GM19023 (cell line): ENCODE data around the gene FXYD3.
"Not testable (repeated sequence)": the region's sequence is repeated elsewhere in the genome, so short reads cannot be mapped to it uniquely, and the experiment has no call there.

Source experiments
- ATAC-seq: cut with Tn5 transposase; IDR thresholded peaks from one replicate; pipeline ENCODE4 v1.9.1; 2021; ENCODE audit warnings: mild to moderate bottlenecking, moderate library complexity; ENCODE audit not compliant: unreplicated experiment

FXYD3 gene

DNA sequence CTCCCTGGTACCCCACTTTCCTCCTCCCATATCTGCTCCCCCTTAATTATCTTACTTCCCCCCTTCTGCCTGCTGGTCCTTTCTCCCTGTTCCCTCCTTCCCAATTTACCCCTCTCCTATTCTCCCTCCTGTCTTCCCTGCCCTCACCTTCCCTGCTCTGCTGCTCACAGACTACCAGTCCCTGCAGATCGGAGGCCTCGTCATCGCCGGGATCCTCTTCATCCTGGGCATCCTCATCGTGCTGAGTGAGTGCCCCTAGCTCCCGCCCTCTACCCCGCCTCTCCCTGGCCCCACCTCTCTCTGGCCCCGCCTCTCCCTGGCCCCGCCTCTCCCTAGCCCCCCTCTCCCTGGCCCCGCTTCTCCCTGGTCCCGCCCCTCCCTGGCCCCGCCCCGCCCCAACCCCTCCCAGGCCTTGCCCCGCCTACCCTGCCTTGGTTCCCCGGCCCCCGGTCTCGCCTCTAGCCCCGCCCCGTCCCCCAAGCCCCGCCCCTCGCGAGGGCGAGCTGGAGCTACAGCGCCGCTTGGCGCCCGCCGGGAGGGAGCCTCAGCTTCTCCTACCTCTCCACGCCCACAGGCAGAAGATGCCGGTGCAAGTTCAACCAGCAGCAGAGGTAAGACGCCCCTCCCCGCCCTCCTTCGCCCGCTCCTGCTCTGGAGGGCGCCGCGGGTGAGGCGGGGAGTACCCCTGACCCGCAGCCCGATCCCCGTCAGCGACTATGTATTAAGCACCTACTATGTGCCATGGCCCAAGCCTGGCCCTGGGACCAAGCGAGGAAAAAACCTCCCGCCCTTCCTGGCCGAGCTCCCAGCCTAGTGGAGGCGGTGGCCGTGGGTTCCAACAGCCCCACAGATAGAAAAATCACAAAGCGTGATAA lies 25.6 kb downstream of the FXYD3 start:
- no peak for ATAC-seq

DNA sequence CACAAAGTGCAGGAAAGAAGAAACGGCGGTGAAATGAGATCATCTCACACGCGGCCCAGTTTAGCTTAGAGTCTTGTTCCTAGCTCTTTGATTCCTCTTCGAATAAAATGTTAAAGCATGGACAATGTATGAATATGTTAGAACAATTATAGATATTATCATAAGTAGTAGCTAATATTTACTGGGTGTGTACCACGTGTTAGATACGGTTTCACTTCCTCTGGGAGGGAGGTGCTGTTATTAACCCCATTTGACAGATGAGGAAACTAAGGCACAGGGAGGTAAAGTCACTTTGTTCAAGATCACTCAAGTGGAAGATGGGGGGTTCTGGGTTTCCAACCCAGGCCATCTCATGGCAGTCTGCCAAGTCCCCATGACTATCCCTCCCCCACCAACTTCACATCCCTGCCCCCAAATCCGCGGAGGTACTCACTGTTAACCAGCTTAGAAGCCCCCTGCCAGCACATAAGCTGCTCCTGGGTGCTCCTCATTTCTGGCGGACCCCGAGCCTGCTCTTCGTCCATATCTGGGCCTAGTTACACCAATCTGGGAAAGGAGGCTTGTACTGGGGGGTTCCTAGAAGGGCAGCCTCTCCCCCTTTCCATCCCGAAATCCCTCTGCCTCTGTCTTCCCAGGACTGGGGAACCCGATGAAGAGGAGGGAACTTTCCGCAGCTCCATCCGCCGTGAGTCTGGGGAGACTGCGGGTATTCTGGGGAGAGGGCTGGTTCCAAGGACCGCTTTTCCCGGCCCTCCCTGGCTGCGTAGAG lies 26.4 kb downstream of the FXYD3 start:
- ATAC-seq = no peak

DNA sequence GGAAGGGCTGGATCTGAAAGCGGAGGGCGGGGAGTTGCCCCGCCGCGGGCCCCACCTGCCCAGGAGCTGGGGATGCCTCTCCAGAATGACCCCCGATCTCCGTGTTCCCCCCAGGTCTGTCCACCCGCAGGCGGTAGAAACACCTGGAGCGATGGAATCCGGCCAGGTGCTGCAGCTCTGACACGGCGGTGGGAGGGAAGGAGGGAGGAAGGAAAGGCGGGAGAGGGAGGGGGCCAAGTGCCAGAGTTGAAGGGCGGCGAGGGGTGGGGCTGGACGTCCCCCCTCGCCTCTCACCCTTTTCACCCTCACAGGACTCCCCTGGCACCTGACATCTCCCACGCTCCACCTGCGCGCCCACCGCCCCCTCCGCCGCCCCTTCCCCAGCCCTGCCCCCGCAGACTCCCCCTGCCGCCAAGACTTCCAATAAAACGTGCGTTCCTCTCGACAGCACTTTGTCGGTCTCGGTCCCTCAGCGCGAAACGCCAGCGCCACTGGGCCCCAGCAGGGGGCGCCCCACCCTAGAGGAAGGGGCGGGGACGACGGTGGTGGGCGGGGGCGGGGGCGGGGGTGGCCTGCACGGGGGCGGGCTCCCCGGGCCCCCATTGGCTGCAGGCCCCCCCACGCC lies 27.1 kb downstream of the FXYD3 start:
- no peak for ATAC-seq

DNA sequence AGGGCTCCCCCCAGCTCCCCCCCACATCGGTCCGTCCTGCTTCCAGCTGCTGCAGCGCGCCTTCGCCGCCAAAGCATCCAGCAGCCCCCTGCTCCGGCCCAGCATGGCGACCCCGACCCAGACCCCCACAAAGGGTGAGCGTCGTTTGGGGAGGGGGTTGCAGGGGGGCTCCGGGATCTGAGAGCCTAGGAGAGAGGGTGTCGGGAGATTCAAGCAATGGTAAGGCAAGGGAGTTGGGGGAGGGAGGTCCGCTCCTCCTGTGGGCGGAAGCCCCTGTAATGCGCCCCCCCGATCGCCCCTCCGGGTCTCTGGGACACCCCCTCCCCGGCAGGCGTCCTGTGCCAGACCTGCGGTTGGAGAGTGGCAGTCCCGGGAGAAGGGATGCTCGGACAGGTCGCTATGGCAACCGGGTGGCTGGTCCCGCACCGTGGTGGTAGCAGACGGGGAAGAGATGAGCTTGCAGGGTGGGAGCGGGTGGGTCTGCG lies 27.6 kb downstream of the FXYD3 start, which contains the start of gene FXYD7:
TSS of gene FXYD7 (plus strand) at position 25 of the 485 bp plus-strand sequence. CDS start at position 104, 79 bp downstream.
- no peak for ATAC-seq

DNA sequence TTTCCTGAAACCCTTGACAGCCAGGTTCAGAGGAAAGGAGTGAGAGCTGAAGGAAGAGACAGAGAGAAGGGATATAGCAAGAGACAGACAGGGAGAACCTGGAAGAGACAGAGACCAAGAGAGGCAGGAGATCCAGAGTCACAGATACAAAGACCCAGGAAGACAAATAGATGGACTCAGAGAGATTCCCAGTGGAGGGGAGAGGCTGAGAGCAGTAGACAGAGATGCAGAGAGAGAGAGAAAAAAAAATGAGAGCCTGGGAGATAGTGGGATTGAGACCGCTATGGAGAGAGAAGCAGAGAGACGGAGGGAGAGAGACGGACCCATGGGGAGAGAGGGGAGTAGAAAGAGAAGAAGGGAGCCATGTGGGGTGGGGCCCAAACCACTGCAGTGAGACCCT lies 28.2 kb downstream of the FXYD3 start:
- ATAC-seq = no peak

DNA sequence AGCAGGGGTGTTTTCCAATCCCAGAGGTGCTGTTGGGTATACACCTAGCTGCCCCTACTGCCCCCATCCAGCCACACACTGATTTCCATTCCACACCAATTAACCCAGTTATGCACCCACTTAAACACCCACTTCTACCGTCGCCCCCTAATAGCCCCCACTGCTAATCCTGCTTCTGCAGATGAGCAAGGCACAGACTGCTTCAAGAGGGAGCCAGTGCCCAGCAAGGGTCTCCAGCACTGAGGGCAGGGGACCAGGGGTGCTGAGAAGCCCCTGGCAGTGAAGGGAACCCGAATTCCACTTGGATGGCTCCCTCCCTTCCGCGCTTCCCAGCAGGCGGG lies 28.6 kb downstream of the FXYD3 start:
- ATAC-seq = no peak

DNA sequence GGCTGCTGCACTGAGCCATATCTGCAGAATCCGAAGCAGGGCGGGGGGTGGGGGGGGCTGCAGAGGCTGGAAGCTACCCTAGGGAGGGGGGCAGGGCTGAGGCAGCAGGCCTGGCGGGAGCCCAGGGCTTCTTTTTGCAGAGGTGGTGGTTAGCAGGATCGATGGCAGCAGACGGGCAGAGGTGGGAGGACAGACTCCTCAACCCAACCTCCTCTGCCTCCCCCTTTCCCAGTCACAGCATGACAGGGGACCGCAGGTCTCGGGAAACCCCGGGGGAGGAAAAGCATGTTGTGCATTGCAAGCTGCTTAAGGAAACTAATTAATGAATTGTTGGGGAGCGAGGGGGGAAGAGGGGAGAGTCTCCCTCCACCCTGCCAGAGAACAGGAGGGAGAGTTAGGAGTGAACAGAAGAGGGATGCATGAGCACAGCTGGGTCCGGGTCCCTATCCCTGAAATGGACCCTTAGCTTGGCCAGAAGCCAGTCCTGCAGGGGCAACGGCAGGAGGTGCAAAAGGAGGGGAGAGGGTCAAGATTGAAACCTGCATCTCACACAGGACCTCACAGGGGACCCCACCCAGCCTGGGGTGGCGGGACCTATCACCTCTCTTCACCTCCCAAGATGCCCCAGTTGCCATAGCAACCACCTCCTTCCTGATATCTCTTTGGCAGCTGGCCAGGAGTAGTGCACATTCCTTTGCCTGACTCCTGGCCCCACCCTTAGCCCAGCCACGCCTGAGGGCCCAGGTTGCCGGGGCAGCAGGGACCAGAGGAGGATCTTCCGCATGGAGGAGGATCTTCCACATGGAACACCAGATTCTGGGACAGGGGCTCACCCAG lies 29.2 kb downstream of the FXYD3 start:
- ATAC-seq = no peak

DNA sequence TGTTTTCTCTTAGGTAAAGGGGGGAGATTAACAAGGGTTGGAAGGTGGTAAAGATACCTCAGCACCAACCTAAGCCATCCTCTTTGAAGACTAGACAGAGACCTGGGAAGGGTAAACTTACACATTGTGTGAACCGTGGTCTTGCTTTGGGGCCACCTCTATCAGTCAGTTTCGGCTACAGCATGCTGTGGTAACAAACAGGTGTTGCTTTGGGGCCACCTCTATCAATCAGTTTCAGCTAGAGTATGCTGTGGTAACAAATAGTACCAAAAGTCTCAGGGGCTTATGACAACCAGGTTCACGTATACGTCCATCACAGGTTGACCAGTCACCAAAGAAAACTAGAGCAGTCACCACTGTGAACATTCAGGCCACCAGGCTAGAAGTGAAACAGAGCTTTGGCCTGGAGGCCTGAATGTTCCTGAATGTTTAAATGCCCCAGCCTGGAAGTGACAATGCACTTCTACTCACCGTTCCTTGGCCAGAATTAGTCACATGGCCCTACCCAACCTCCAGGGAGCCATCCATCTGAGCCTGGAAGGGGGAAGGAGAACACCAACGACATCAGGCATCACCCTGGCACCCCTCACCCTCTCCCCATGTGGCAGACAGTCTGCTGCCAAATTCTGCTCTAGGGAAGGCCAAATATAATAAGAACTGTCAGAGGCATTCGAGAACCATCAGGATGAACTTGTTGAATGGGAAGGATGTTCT lies 31.3 kb downstream of the FXYD3 start:
- ATAC-seq = no peak

DNA sequence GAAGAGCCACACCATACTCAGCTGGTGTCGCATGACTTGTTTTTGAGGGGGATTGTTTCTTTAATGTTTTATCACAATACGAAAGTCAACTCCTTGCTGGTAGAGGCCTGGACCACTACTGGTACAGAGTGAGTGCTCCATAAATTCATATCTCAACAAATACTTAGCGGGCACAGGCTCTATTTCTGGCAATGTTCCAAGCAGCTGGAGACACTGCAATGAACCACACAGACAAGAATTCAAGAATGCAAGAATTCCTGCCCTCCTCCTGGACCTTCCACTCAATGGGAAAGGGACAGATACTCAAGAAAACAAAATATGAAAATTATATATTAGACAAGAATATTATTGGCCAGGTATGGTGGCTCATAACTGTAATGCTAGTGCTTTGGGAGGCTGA lies 33.8 kb downstream of the FXYD3 start:
- no peak for ATAC-seq

DNA sequence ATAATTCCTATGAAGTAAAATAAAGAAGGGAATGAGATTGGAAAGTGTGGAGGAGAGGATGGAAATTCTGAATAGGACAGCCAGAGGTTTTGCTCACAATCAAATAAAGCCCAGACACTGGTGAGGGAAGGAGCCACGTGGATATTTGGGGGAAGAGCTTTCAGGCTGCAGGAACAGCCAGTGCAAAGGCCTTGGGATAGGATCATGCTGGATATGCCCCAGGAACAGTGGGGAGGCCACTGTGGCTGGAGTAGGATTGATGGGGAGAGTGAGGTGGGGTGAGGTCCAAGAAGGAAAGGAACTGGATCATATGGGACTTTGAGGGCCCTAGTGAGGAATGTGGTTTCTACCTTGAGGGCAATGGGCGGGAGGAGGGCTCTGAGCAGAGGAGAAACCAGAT lies 34.8 kb downstream of the FXYD3 start:
- no peak for ATAC-seq

DNA sequence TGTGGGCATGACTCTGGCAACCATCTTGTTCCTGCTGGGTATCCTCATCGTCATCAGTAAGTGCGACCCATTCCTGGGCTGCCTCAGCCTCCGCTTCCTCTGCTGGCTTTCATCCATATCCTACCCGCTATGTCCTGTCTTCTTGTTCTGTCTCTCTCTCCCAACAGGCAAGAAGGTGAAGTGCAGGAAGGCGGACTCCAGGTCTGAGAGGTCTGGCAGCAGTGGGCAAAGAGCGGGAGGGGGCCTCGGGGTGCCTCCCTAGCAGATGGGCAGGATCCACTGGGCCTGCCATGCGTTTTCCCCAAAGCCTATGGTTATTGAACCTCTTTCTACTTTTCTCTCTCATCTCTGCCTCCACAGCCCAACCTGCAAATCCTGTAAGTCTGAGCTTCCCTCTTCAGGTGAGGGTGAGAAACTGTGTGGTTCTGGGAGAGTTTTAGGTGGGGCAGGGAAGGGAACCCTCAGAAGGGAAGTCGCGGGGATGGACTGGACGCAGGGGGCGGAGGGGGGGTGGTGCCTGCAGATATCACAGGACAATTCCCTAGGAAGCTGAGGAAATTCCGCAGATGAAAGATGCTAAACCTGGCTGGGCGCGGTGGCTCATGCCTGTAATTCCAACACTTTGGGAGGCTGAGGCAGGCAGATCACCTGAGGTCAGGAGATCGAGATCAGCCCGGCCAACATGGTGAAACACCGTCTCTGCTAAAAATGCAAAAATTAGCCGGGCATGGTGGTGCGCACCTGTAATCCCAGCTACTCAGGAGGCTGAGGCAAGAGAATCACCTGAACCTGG lies 35.8 kb downstream of the FXYD3 start:
- no peak for ATAC-seq

DNA sequence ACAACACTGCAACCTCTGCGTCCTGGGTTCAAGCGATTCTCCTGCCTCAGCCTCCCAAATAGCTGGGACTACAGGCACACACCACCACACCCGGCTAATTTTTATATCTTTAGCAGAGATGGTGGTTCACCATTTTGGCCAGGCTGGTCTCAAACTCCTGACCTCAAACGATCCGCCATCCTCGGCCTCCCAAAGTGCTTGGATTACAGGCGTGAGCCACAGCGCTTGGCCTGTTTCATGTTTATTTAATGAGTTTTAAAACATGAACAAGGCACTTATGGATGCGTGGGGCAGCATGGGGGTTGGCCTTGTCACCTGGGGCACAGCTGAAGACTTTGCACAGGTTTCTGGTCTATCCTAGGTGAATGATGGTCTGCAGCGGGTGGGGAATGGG lies 37.5 kb downstream of the FXYD3 start:
- ATAC-seq = not testable (repeated sequence)

DNA sequence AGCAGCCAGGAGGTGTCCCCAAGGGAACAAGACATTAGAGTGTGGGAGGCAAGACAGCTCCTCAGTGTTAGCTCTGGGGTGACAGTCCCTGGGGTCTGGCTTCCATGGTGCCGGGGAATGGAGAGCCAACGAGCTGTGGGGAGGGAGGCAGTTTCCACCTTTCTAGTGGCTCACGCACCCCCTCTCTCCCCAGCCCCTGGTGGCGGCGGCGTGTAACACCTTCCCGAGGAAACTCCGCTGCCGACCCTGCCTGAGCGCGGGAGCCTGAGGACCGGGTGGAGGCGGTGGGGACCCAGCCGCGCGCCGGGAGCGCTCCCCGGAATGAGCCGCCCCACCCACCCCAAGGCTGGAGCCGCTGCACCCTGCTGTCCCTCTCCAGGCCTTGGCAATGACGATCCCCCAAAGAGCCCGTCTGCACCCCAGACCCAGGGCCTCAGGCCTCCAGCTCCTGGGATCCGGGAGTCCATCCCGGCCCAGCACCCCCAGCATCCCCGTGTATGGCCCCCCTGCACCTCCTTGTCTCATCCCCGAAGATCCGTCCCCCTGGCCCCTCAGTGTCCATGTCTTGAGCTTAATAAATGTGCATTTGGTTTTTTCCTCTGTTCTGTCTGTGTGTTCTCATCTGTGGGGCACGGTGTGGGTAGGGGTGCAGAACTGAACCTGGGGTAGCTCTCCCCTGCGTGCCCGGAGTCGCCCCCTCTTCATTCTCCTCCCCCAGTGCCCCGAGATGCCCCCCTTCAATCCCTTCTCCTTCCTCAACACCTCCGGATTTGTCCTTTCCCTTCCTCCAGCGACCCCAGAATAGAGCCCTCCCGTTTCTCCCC lies 38.3 kb downstream of the FXYD3 start:
- ATAC-seq = no peak

DNA sequence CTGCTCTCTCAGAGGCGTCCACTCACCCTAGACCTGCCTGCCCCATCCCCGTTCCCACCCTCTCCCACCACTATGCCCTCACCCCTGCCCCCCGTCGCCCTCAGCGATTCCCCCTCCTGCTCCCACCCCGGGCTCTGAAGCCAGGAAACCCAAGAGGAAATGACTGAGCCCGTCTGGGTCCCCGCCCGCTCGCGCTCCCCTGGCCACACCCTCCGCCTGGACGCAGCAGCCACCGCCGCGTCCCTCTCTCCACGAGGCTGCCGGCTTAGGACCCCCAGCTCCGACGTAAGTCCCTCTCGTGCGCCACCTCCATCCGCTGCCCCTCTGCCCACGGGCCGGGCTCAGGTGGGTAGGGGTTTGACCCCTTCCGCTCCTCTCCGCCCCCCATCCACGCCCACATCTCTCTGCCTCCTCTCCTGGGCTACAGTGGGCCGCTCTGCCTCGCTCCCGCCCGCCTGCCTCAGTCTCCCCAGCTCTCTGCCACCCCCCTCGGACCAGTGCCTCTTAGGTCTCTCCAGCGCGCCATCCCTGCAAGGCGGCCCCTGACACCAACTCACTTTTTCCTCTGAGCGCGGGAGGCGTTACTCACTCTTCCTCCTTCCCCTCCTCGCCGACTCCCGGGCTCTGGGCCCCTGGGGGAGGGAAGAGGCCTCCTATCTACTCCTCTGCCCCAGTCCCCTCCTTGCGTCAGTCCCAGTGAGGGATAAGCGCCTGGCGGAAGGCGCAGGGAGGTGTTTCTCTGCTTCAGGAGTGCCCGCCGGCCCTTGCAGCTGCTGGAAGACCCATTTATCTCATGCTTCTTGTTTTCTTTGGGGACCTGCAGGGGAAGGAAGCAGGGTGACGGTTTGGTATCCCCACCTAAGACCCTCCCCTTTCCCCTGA lies 39.1 kb downstream of the FXYD3 start, which contains the start of gene FXYD5:
TSS of gene FXYD5 (plus strand) at position 211 of the 882 bp plus-strand sequence. CDS start 816 bp downstream, outside the sequence.
- ATAC-seq = no peak

DNA sequence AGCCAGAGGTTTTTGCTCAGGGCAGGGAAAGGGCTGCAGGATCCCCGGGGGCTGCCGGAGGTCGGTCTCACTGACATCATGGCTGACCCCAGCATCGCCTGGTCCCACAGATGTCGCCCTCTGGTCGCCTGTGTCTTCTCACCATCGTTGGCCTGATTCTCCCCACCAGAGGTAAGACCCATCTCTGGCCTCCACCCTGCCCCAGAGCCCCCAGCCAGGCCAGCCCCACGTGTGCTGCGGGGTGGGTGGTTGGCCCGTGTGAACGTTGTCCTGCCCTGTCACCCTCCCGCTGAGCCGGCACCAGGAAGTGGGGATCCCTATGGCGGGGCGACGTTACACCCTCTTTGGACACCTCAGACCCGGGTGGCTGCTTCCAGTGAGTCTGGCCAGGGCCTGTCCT lies 39.8 kb downstream of the FXYD3 start:
- ATAC-seq = no peak

DNA sequence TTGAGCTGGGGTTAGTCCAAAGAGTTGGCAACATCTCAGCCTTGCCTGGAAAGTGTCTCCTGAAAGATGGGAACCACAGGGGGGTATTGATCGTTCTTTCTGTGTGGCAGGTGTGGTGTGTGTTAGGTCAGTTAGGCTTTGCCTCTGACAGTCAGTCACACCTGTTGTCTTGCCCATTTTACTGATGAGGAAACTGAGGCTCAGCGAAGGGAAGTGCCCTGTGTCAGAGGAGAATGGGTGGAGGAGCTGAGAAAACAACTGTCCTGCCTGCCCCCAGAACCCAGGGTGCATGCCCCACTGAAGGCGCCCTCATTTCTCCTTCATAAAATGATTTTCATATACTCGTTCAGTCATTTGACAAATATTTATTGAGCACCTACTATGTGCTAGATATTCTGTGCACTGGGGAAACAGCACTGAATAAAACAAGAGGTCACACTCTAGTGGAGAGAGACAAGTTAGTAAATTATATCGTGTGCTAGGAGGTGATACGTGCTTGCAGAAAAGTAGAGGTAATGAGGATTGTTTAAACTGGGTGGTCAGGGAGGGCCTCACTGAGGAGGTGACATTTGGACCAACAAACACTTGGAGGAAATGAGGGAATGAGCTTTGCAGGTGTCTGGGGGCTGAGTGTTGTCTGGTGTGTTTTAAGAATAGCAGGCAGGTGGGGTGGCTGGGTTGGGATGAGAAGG lies 40.5 kb downstream of the FXYD3 start:
- ATAC-seq = no peak

DNA sequence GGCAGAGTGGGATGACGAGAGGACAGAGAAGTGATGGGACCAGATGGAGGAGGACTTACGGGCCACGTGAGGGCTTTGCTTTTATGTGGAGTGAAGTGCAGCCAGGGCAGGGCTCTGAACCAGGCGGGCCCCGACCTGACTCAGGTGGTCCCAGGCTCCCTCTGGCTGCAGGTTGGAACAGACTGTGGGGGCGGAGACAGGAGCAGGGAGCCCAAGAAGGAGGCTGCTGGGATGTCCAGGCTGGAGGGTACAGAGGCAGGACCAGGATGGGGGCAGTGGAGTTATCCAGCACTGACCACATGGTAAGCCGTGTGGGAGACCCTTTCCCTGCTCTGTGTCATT lies 41.0 kb downstream of the FXYD3 start:
- no peak for ATAC-seq
